IPS-NIHi11 (cell line): Measurements from ENCODE around the gene RBBP8NL.

Experiments
- DNase-seq: peaks from one replicate; pipeline ENCODE4 v3.0.0; 2012; ENCODE audit warnings: mixed read lengths, low spot score

The RBBP8NL gene

GRCh38 chr20:62420846-62421715 lies 6.3 kb downstream of the RBBP8NL start:
- no peak for DNase-seq

GRCh38 chr20:62419759-62420158 lies 7.6 kb downstream of the RBBP8NL start:
- no peak for DNase-seq

GRCh38 chr20:62418709-62419487 lies 8.4 kb downstream of the RBBP8NL start:
- no peak for DNase-seq

GRCh38 chr20:62417981-62418708 lies 9.2 kb downstream of the RBBP8NL start:
- no peak for DNase-seq

- DNase-seq = no peak
These were observed 10.4 kb downstream of the RBBP8NL start for GRCh38 chr20:62416651-62417637.

GRCh38 chr20:62415354-62416111 lies 11.8 kb downstream of the RBBP8NL start:
- DNase-seq = no peak

- DNase-seq = peak; percentile 81
These were observed 13.3 kb downstream of the RBBP8NL start for GRCh38 chr20:62413896-62414481.

GRCh38 chr20:62413025-62413570 lies 14.2 kb downstream of the RBBP8NL start:
- DNase-seq = no peak

- DNase-seq = no peak
These were observed 14.9 kb downstream of the RBBP8NL start for GRCh38 chr20:62412194-62413024.

- DNase-seq = no peak
These were observed 15.7 kb downstream of the RBBP8NL start for GRCh38 chr20:62411479-62412193.

- DNase-seq = no peak
These were observed 16.4 kb downstream of the RBBP8NL start for GRCh38 chr20:62410746-62411478.

- DNase-seq = peak; percentile 82
These were observed 17.2 kb downstream of the RBBP8NL start for GRCh38 chr20:62409931-62410745.

GRCh38 chr20:62409086-62409853 lies 18.1 kb downstream of the RBBP8NL start:
- DNase-seq = no peak

- DNase-seq = no peak
These were observed 18.7 kb downstream of the RBBP8NL start for GRCh38 chr20:62408640-62409039.

- no peak for DNase-seq
These were observed 19.3 kb downstream of the RBBP8NL start for GRCh38 chr20:62408055-62408454.
